Gastrocnemius medialis (tissue), 4 donors: ENCODE results near the gene CAMTA1.

Source experiments
- CTCF ChIP-seq, 5 experiments: fragments of 450-650 bp in 3 of 5; fragments of 200-600 bp in 2 of 5; sonication (generic) in 2 of 5; IDR thresholded peaks in 4 of 5; conservative IDR thresholded peaks in 1 of 5; 1 replicate in 4 of 5; 2 replicates in 1 of 5; pipeline ENCODE4 v1.5.1; 2016 to 2019; ENCODE audit warnings: antibody characterized with exemption in 5 of 5, mild to moderate bottlenecking in 3 of 5, moderate library complexity in 3 of 5
- POLR2A ChIP-seq, 2 donors: fragments of 450-650 bp; IDR thresholded peaks; one replicate each; pipeline ENCODE4 v1.6.1; 2017; ENCODE audit warnings: antibody characterized with exemption in 2 of 2, mild to moderate bottlenecking in 2 of 2, moderate library complexity in 2 of 2

GRCh38 chr1:7732331-7732730 is 947.1 kb downstream of the CAMTA1 start:
- no peak for TF ChIP-seq CTCF (IDR thresholded peaks at IDR 0.05 in 4 of 5, conservative IDR thresholded peaks at IDR 0.05 in 1 of 5)
- TF ChIP-seq POLR2A (IDR thresholded peaks at IDR 0.05): no peak
